ENCODE measurements around the gene SRSF8. TPM values are rescaled to one million over a fixed set of nuclear protein-coding genes. Genes with fewer than 3 reads are reported as not detected.

The SRSF8 gene
- total RNA-seq, 1 experiment from 2014 or later = 22.9 TPM

DNA sequence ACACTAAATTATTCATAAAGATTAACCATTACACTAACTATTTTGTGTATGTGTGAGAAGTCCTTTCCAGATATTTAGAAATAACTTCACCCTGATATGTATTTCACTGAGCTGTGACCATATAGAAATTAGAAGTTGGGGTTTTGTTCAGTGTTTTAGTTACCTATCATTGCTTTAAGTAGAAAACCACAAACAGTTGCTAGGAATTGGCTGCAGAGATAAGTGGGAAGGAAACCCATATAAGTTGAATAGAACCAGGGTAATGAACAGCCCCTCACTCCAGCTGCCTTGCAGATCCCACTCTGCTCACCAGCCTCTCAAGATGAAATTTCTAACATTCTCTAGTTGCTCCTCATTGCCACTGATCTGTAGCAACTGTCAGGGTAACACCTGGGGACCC is 10.3 kb downstream of the SRSF8 start:
- TF ChIP-seq EZH2 (IDR thresholded peaks at IDR 0.05; ENCODE audit: low read depth) = no peak
- TF ChIP-seq, protein P1, sequence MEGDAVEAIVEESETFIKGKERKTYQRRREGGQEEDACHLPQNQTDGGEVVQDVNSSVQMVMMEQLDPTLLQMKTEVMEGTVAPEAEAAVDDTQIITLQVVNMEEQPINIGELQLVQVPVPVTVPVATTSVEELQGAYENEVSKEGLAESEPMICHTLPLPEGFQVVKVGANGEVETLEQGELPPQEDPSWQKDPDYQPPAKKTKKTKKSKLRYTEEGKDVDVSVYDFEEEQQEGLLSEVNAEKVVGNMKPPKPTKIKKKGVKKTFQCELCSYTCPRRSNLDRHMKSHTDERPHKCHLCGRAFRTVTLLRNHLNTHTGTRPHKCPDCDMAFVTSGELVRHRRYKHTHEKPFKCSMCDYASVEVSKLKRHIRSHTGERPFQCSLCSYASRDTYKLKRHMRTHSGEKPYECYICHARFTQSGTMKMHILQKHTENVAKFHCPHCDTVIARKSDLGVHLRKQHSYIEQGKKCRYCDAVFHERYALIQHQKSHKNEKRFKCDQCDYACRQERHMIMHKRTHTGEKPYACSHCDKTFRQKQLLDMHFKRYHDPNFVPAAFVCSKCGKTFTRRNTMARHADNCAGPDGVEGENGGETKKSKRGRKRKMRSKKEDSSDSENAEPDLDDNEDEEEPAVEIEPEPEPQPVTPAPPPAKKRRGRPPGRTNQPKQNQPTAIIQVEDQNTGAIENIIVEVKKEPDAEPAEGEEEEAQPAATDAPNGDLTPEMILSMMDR (conservative IDR thresholded peaks at IDR 0.05) = no peak
- intact Hi-C loops (cut with micrococcal nuclease; ENCODE audit: unreplicated experiment) = no loop called here

DNA sequence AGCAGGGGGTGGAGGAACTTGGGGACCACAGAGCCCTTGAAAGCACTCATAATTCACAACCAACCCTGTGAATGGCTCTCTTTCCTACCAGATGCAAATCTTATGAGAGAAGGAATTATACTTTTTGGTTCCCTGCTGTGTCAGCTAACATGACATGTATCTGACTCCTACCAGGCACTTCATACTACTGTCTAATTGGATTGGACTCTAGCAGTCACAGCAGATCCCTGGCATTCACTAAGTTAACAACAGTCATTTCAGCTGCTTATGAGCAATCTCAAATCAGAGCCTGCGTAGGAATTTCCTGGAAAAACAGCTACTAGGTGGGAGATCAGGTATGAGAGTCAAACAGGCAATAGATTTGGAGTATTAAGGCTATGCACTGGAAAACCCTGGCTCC is 11.8 kb downstream of the SRSF8 start:
- Histone ChIP-seq H3K36me3 (ENCODE audit: low read depth) (no peaks in the 10 kb centered on the region), H3K27ac (no peak overlapping the region), H3K79me2 (ENCODE audit: low read depth) (no peaks in the 10 kb centered on the region), H3K9me2 (ENCODE audit: insufficient read depth) (peaks cover 5% of the 10 kb centered on the region; the same call in 1 of the 2 replicates), H3K27me3 (ENCODE audit: insufficient read depth, low read depth) (no peaks in the 10 kb centered on the region), H3K4me1 (replicated peaks; ENCODE audit: insufficient read depth) (peaks cover 40% of the 10 kb centered on the region), H2AFZ (no peak overlapping the region), H4K20me1 (ENCODE audit: insufficient read depth) (no peaks in the 10 kb centered on the region), H3K4me2 (no peak overlapping the region), H3K4me3 (no peak overlapping the region), H3F3A (ENCODE audit: insufficient read depth, low read depth) (peaks cover 12% of the 10 kb centered on the region), H3K9me3 (ENCODE audit: insufficient read depth, low read depth) (no peaks in the 10 kb centered on the region)
- POLR2A ChIA-PET (ENCODE audit: unreplicated experiment) = no interaction called here
- peak in 1 of 2 experiments; percentile 69 for DNase-seq
- TF ChIP-seq EZH2 (IDR thresholded peaks at IDR 0.05; ENCODE audit: low read depth) = no peak
- TF ChIP-seq, protein P1 (conservative IDR thresholded peaks at IDR 0.05) = no peak
- CTCF ChIA-PET = no interaction called here
- no TSS peak for BruUV-seq (replicated peaks)
- intact Hi-C loops (cut with micrococcal nuclease; ENCODE audit: unreplicated experiment) = no loop called here

More for the DNA sequence above, 10.3 kb downstream of the SRSF8 start:
- no peaks in the 10 kb centered on the region for H3K79me2 ChIP-seq (ENCODE audit: low read depth)
- CTCF ChIA-PET = no interaction called here
- no TSS peak for BruUV-seq (replicated peaks)
- no peak overlapping the region for H2AFZ ChIP-seq
- peaks cover 12% of the 10 kb centered on the region for H3F3A ChIP-seq (ENCODE audit: insufficient read depth, low read depth)
- peaks cover 52% of the 10 kb centered on the region for H3K4me1 ChIP-seq (replicated peaks; ENCODE audit: insufficient read depth)
- DNase-seq = no peak
- POLR2A ChIA-PET (ENCODE audit: unreplicated experiment) = no interaction called here
- H4K20me1 ChIP-seq (ENCODE audit: insufficient read depth) = no peaks in the 10 kb centered on the region
- no peaks in the 10 kb centered on the region for H3K36me3 ChIP-seq (ENCODE audit: low read depth)
- H3K9me3 ChIP-seq (ENCODE audit: insufficient read depth, low read depth) = no peaks in the 10 kb centered on the region
- H3K9me2 ChIP-seq (ENCODE audit: insufficient read depth) = peaks cover 5% of the 10 kb centered on the region; the same call in 1 of the 2 replicates
- H3K27me3 ChIP-seq (ENCODE audit: insufficient read depth, low read depth) = no peaks in the 10 kb centered on the region
- H3K27ac ChIP-seq = peak overlapping the region; percentile 76
- H3K4me2 ChIP-seq = peak overlapping the region; percentile 62
- no peak overlapping the region for H3K4me3 ChIP-seq

DNA sequence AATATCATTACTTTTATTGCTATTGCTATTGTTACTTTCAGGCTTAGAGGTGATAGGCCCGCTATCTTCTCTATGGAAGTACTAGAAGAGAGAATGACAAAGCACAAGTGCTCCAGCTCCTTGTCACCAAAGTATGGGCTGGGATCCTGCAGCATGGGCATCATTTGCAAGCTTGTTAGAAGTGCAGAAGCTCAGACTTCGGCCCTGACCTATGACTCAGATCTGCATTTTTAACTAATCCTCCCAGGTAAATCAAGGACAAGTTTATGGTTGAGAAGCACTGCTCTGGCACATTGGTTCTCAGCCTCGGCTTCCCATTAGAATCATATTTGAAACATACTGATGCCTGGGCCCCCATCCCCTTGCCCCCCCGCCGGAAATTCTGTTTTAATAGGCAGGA is 14.3 kb downstream of the SRSF8 start:
- Histone ChIP-seq H3F3A (ENCODE audit: insufficient read depth, low read depth) (peaks cover 4% of the 10 kb centered on the region), H3K4me1 (replicated peaks; ENCODE audit: insufficient read depth) (peaks cover 31% of the 10 kb centered on the region), H4K20me1 (ENCODE audit: insufficient read depth) (no peaks in the 10 kb centered on the region), H3K9me2 (ENCODE audit: insufficient read depth) (peaks cover 2% of the 10 kb centered on the region; the same call in 1 of the 2 replicates), H3K27me3 (ENCODE audit: insufficient read depth, low read depth) (no peaks in the 10 kb centered on the region), H3K27ac (no peak overlapping the region), H3K9me3 (ENCODE audit: insufficient read depth, low read depth) (no peaks in the 10 kb centered on the region), H3K4me2 (no peak overlapping the region), H2AFZ (no peak overlapping the region), H3K79me2 (ENCODE audit: low read depth) (no peaks in the 10 kb centered on the region), H3K36me3 (ENCODE audit: low read depth) (no peaks in the 10 kb centered on the region), H3K4me3 (no peak overlapping the region)
- no peak for DNase-seq
- no TSS peak for BruUV-seq (replicated peaks)
- intact Hi-C loops (cut with micrococcal nuclease; ENCODE audit: unreplicated experiment) = no loop called here
- CTCF ChIA-PET = no interaction called here
- TF ChIP-seq EZH2 (IDR thresholded peaks at IDR 0.05; ENCODE audit: low read depth) = no peak
- TF ChIP-seq, protein P1 (conservative IDR thresholded peaks at IDR 0.05) = no peak
- POLR2A ChIA-PET (ENCODE audit: unreplicated experiment) = no interaction called here

Data from PC-9 (cell line).